BJ (cell line): ENCODE data around the gene COX4I1. TPM values are rescaled to one million over a fixed set of nuclear protein-coding genes. Genes with fewer than 3 reads are reported as not detected.

Experiments
- CTCF ChIA-PET: fragments of 350-600 bp; formaldehyde crosslinking; extraction: SDS; loops from one replicate; lab custom pipeline; 2021; ENCODE audit warnings: antibody characterized with exemption, inconsistent platforms; lab: Yijun Ruan, JAX
- POLR2A ChIA-PET: fragments of 300-600 bp; sonication (Branson Sonifier 250); formaldehyde crosslinking; extraction: SDS; loops from one replicate; lab custom pipeline; 2021; ENCODE audit warnings: antibody characterized with exemption; lab: Charles Lee
- DNase-seq: peaks from one replicate; pipeline ENCODE4 v3.0.0-alpha.2; 2011; ENCODE audit warnings: low read depth
- H3K27me3 ChIP-seq: 2 replicates; pipeline ENCODE4 v1.6.0; 2011; ENCODE audit warnings: low read length; ENCODE audit not compliant: control insufficient read depth, insufficient read depth
- H3K36me3 ChIP-seq: 2 replicates; pipeline ENCODE4 v1.5.1; 2011; ENCODE audit warnings: low read length; ENCODE audit not compliant: control insufficient read depth, insufficient read depth
- H3K4me3 ChIP-seq: 2 replicates; pipeline ENCODE4 v1.5.1; 2011; ENCODE audit warnings: low read depth, mild to moderate bottlenecking, control low read depth, low read length
- polyA plus RNA-seq: library from polyadenylated mRNA; depleted of rRNA; stranded (reverse); fragments of >200 nt; gene quantifications from 2 replicates; pipeline ENCODE4 v1.2.3, GENCODE V29; 2011
- TF ChIP-seq, protein P1 (sequence below): IDR thresholded peaks from 2 replicates; pipeline ENCODE4 v1.5.1; 2011; ENCODE audit warnings: low read depth, mild to moderate bottlenecking, control low read depth, inconsistent platforms, low read length, moderate library complexity; ENCODE audit not compliant: insufficient read depth

The COX4I1 gene
- polyA plus RNA-seq, 1 experiment, result 892 TPM

- TF ChIP-seq, protein P1, sequence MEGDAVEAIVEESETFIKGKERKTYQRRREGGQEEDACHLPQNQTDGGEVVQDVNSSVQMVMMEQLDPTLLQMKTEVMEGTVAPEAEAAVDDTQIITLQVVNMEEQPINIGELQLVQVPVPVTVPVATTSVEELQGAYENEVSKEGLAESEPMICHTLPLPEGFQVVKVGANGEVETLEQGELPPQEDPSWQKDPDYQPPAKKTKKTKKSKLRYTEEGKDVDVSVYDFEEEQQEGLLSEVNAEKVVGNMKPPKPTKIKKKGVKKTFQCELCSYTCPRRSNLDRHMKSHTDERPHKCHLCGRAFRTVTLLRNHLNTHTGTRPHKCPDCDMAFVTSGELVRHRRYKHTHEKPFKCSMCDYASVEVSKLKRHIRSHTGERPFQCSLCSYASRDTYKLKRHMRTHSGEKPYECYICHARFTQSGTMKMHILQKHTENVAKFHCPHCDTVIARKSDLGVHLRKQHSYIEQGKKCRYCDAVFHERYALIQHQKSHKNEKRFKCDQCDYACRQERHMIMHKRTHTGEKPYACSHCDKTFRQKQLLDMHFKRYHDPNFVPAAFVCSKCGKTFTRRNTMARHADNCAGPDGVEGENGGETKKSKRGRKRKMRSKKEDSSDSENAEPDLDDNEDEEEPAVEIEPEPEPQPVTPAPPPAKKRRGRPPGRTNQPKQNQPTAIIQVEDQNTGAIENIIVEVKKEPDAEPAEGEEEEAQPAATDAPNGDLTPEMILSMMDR, result no peak
- no peak for DNase-seq
- H3K4me3 ChIP-seq, result no peak overlapping the region
- no peaks in the 10 kb centered on the region for H3K27me3 ChIP-seq
- H3K36me3 ChIP-seq, result peaks cover 22% of the 10 kb centered on the region
- ChIA-PET CTCF (interaction anchor here (0.7 kb wide), 1 partner anchor 9 kb away, joined by 4 read pairs; no protein-coding TSS in a partner anchor), POLR2A (no interaction called here)
These were observed 9.7 kb upstream of the COX4I1 start for GRCh38 chr16:85789773-85790172.

- Histone ChIP-seq H3K36me3 (peaks cover 14% of the 10 kb centered on the region), H3K4me3 (no peak overlapping the region), H3K27me3 (no peaks in the 10 kb centered on the region)
- ChIA-PET POLR2A (no interaction called here), CTCF (interaction anchor here (0.6 kb wide), 1 partner anchor 191 kb away, joined by 3 read pairs; no protein-coding TSS in a partner anchor)
- TF ChIP-seq, protein P1, result no peak
- no peak for DNase-seq
These were observed 5.7 kb upstream of the COX4I1 start for GRCh38 chr16:85793662-85794298.

DNA sequence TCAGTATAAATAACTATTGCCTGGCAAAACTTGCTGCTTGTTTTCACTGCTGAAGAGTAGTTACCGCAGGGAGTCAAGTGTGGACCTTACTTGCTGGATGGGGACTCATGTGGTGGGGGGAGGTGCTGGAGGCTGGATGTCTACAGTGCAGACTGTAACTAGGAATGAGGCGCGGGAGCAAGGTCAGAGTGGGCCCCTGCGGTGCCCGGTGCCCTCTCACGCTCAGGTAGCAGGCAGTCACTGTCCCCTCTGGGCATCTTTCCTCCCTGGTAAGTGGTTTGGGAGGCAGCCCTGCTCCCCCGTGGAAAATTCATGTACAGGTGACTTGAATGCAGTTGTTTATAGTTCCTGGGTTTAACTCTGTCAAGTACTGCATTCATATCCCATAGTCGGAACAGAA, 4.8 kb upstream of the COX4I1 start:
- CTCF ChIA-PET, result no interaction called here
- TF ChIP-seq, protein P1, result no peak
- no peak for DNase-seq
- Histone ChIP-seq H3K27me3 (no peaks in the 10 kb centered on the region), H3K4me3 (no peak overlapping the region), H3K36me3 (peaks cover 14% of the 10 kb centered on the region)
- POLR2A ChIA-PET, result no interaction called here

GRCh38 chr16:85796152-85796551, 3.3 kb upstream of the COX4I1 start:
- ChIA-PET POLR2A (no interaction called here), CTCF (no interaction called here)
- H3K36me3 ChIP-seq, result peaks cover 14% of the 10 kb centered on the region

GRCh38 chr16:85796599-85796998, 2.9 kb upstream of the COX4I1 start:
- TF ChIP-seq, protein P1, result no peak
- H3K4me3 ChIP-seq, result no peak overlapping the region
- CTCF ChIA-PET, result no interaction called here
- H3K27me3 ChIP-seq, result no peaks in the 10 kb centered on the region
- POLR2A ChIA-PET, result no interaction called here
- DNase-seq, result no peak
- H3K36me3 ChIP-seq, result peaks cover 14% of the 10 kb centered on the region

More at GRCh38 chr16:85796152-85796551, 3.3 kb upstream of the COX4I1 start:
- DNase-seq, result no peak
- TF ChIP-seq, protein P1, result no peak
- Histone ChIP-seq H3K27me3 (no peaks in the 10 kb centered on the region), H3K4me3 (no peak overlapping the region)
